GM20000 (cell line): Measurements from ENCODE around the gene FOXJ2.

Experiments
- DNase-seq: peaks from one replicate; pipeline ENCODE4 v3.0.0; 2012; ENCODE audit warnings: low spot score
- CTCF ChIP-seq: IDR thresholded peaks from 2 replicates; pipeline ENCODE4 v1.5.1; 2012; ENCODE audit warnings: mild to moderate bottlenecking, control low read depth; ENCODE audit errors: extremely low read depth, missing control alignments

FOXJ2 gene

GRCh38 chr12:8047842-8048241, 15.3 kb downstream of the FOXJ2 start:
- no peak for TF ChIP-seq CTCF
- DNase-seq = no peak

GRCh38 chr12:8048906-8049305, 16.4 kb downstream of the FOXJ2 start:
- no peak for TF ChIP-seq CTCF
- DNase-seq = no peak

- no peak for TF ChIP-seq CTCF
- no peak for DNase-seq
These were observed 18.2 kb downstream of the FOXJ2 start for GRCh38 chr12:8050600-8051250.

- no peak for TF ChIP-seq CTCF
- no peak for DNase-seq
These were observed 20.2 kb downstream of the FOXJ2 start for GRCh38 chr12:8052679-8053078.

GRCh38 chr12:8054816-8055215, 22.3 kb downstream of the FOXJ2 start:
- TF ChIP-seq CTCF = no peak
- DNase-seq = no peak

GRCh38 chr12:8057306-8057705, 24.8 kb downstream of the FOXJ2 start:
- DNase-seq = no peak
- no peak for TF ChIP-seq CTCF

- no peak for DNase-seq
- no peak for TF ChIP-seq CTCF
These were observed 25.3 kb downstream of the FOXJ2 start for GRCh38 chr12:8057839-8058238.
